A673 (cell line): ENCODE measurements around the gene PRDM16. TPM values are rescaled to one million over a fixed set of nuclear protein-coding genes. Genes with fewer than 3 reads are reported as not detected.

ENCODE experiments used
- BruUV-seq: library from RNA; stranded (reverse); fragments of 400-500 nt; replicated peaks from 2 replicates; lab custom pipeline; 2021; lab: Mats Ljungman, UMichigan
- CTCF ChIA-PET: fragments of 300-600 bp; sonication (Branson Sonifier 250); formaldehyde crosslinking; loops from one replicate; lab custom pipeline; 2022; ENCODE audit warnings: antibody characterized with exemption; lab: Charles Lee
- POLR2A ChIA-PET: fragments of 300-600 bp; sonication (Branson Sonifier 250); formaldehyde crosslinking; loops from one replicate; lab custom pipeline; 2022; ENCODE audit warnings: antibody characterized with exemption; ENCODE audit not compliant: low non-redundant PET; lab: Charles Lee
- DNase-seq: peaks from one replicate; pipeline ENCODE4 v3.0.0-alpha.2; 2015; ENCODE audit warnings: low spot score
- H3K27ac ChIP-seq: fragments of 200-600 bp; sonication (generic); 2 replicates; pipeline ENCODE4 v1.5.1; 2016; ENCODE audit warnings: mixed run types, low read depth, mild to moderate bottlenecking, mixed read lengths, antibody characterized with exemption, low read length; ENCODE audit not compliant: poor library complexity, severe bottlenecking
- H3K27me3 ChIP-seq: fragments of 200-600 bp; sonication (generic); replicated peaks from 2 replicates; pipeline ENCODE4 v1.6.1; 2017; ENCODE audit warnings: mixed run types, low read depth, mild to moderate bottlenecking, mixed read lengths, antibody characterized with exemption, low read length; ENCODE audit not compliant: insufficient read depth, poor library complexity
- H3K36me3 ChIP-seq: fragments of 200-600 bp; sonication (generic); 2 replicates; pipeline ENCODE4 v1.6.1; 2016; ENCODE audit warnings: mixed run types, mild to moderate bottlenecking, mixed read lengths, antibody characterized with exemption, low read length; ENCODE audit not compliant: insufficient read depth, poor library complexity, severe bottlenecking
- H3K4me1 ChIP-seq: fragments of 200-600 bp; sonication (generic); 2 replicates; pipeline ENCODE4 v1.6.1; 2017; ENCODE audit warnings: mixed run types, mild to moderate bottlenecking, mixed read lengths, antibody characterized with exemption, low read length; ENCODE audit not compliant: insufficient read depth, poor library complexity, severe bottlenecking
- H3K4me3 ChIP-seq: fragments of 200-600 bp; sonication (generic); 2 replicates; pipeline ENCODE4 v1.5.1; 2016; ENCODE audit warnings: low read depth, mixed run types, mild to moderate bottlenecking, mixed read lengths, low read length; ENCODE audit not compliant: poor library complexity, severe bottlenecking
- H3K9me3 ChIP-seq: fragments of 200-600 bp; sonication (generic); 2 replicates; pipeline ENCODE4 v1.6.1; 2016; ENCODE audit warnings: mixed run types, low read depth, mild to moderate bottlenecking, mixed read lengths, antibody characterized with exemption, low read length; ENCODE audit not compliant: poor library complexity, severe bottlenecking
- CTCF ChIP-seq: fragments of 300-800, 200-600 bp; sonication (generic); conservative IDR thresholded peaks from 2 replicates; pipeline ENCODE4 v1.5.1; 2017; ENCODE audit warnings: low read depth, mild to moderate bottlenecking, antibody characterized with exemption, low read length, moderate library complexity, mixed read lengths
- EZH2 ChIP-seq: fragments of 200-600 bp; sonication (generic); IDR thresholded peaks from 2 replicates; pipeline ENCODE4 v1.6.1; 2017; ENCODE audit warnings: borderline replicate concordance, low read depth, mild to moderate bottlenecking, mixed read lengths, antibody characterized with exemption, low read length; ENCODE audit not compliant: poor library complexity, severe bottlenecking
- intact Hi-C: fragments of 100-400 bp; cut with micrococcal nuclease; formaldehyde crosslinking; loops from one replicate; pipeline ENCODE4 v1.10.0; 2022; ENCODE audit not compliant: unreplicated experiment
- total RNA-seq: library from RNA; stranded (reverse); gene quantifications from 2 replicates; pipeline ENCODE4 v1.2.3, GENCODE V29; 2021

The PRDM16 gene
- total RNA-seq, 1 experiment from 2014 or later, result 0.49 TPM

- CTCF ChIA-PET, result no interaction called here
- peaks cover 16% of the 10 kb centered on the region for H3K27me3 ChIP-seq
- H3K36me3 ChIP-seq, result no peaks in the 10 kb centered on the region
- no peak for TF ChIP-seq CTCF
- no TSS peak for BruUV-seq
- no peak for DNase-seq
- no peak overlapping the region for H3K27ac ChIP-seq
- H3K4me1 ChIP-seq, result no peaks in the 10 kb centered on the region
- no peak overlapping the region for H3K4me3 ChIP-seq
- intact Hi-C loops, result no loop called here
- POLR2A ChIA-PET, result no interaction called here
- H3K9me3 ChIP-seq, result no peaks in the 10 kb centered on the region
These were observed 361.8 kb downstream of the PRDM16 start for GRCh38 chr1:3430820-3431219.

- no peak overlapping the region for H3K4me3 ChIP-seq
- H3K27me3 ChIP-seq, result peaks cover 19% of the 10 kb centered on the region
- no TSS peak for BruUV-seq
- H3K4me1 ChIP-seq, result no peaks in the 10 kb centered on the region
- no peaks in the 10 kb centered on the region for H3K9me3 ChIP-seq
- CTCF ChIA-PET, result no interaction called here
- no peaks in the 10 kb centered on the region for H3K36me3 ChIP-seq
- TF ChIP-seq EZH2 (no peak), CTCF (peak; percentile 50)
- no peak overlapping the region for H3K27ac ChIP-seq
- intact Hi-C loops, result no loop called here
- POLR2A ChIA-PET, result no interaction called here
- peak; percentile 16 for DNase-seq
These were observed 362.3 kb downstream of the PRDM16 start for GRCh38 chr1:3431266-3431665.

GRCh38 chr1:3431686-3432085 is 362.7 kb downstream of the PRDM16 start:
- Histone ChIP-seq H3K27me3 (peaks cover 22% of the 10 kb centered on the region), H3K9me3 (no peaks in the 10 kb centered on the region), H3K36me3 (no peaks in the 10 kb centered on the region), H3K4me3 (no peak overlapping the region), H3K27ac (no peak overlapping the region), H3K4me1 (no peaks in the 10 kb centered on the region)
- no TSS peak for BruUV-seq
- TF ChIP-seq EZH2 (no peak), CTCF (no peak)
- POLR2A ChIA-PET, result no interaction called here
- no peak for DNase-seq
- intact Hi-C loops, result no loop called here
- CTCF ChIA-PET, result no interaction called here
